Amniotic stem cell (primary cell): ENCODE measurements around the gene VPS37B.
A peak's percentile ranks its signal among the peaks of the same experiment; 100 is the strongest.
"Not testable (repeated sequence)": the region's sequence is repeated elsewhere in the genome, so short reads cannot be mapped to it uniquely, and the experiment has no call there.

ENCODE experiments used
- DNase-seq: peaks from one replicate; lab custom pipeline; 2025; lab: John Stamatoyannopoulos, UW

VPS37B gene

GRCh38 chr12:122895704-122896636 lies at the start of gene VPS37B:
TSS of gene VPS37B (minus strand) at chr12:122896124. CDS start at chr12:122896062, 62 bp downstream.
- DNase-seq = peak; percentile 75

GRCh38 chr12:122944605-122945592 lies 49.0 kb upstream of the VPS37B start:
- DNase-seq = no peak

- no peak for DNase-seq
Observed at GRCh38 chr12:122943196-122943595, 47.3 kb upstream of the VPS37B start.

- DNase-seq = no peak
Observed at GRCh38 chr12:122942637-122943036, 46.7 kb upstream of the VPS37B start.

GRCh38 chr12:122941351-122941750 lies 45.4 kb upstream of the VPS37B start:
- not testable (repeated sequence) for DNase-seq

GRCh38 chr12:122939125-122939524 lies 43.2 kb upstream of the VPS37B start:
- no peak for DNase-seq

- DNase-seq = no peak
Observed at GRCh38 chr12:122937622-122938091, 41.7 kb upstream of the VPS37B start.

GRCh38 chr12:122935318-122935717 lies 39.4 kb upstream of the VPS37B start:
- DNase-seq = no peak

- DNase-seq = no peak
Observed at GRCh38 chr12:122934722-122935121, 38.8 kb upstream of the VPS37B start.

- no peak for DNase-seq
Observed at GRCh38 chr12:122932207-122932606, 36.3 kb upstream of the VPS37B start.

GRCh38 chr12:122929812-122930211 lies 33.9 kb upstream of the VPS37B start:
- DNase-seq = no peak

GRCh38 chr12:122929148-122929538 lies 33.2 kb upstream of the VPS37B start:
- no peak for DNase-seq

GRCh38 chr12:122928404-122929147 lies 32.7 kb upstream of the VPS37B start:
- DNase-seq = no peak

- DNase-seq = no peak
Observed at GRCh38 chr12:122927756-122928403, 32.0 kb upstream of the VPS37B start.

GRCh38 chr12:122921917-122922316 lies 26.0 kb upstream of the VPS37B start:
- DNase-seq = no peak

- no peak for DNase-seq
Observed at GRCh38 chr12:122920687-122921086, 24.8 kb upstream of the VPS37B start.

GRCh38 chr12:122918827-122919226 lies 22.9 kb upstream of the VPS37B start:
- no peak for DNase-seq

GRCh38 chr12:122917507-122918121 lies 21.7 kb upstream of the VPS37B start:
- DNase-seq = no peak

GRCh38 chr12:122909442-122910288 lies 13.7 kb upstream of the VPS37B start:
- DNase-seq = no peak

- no peak for DNase-seq
Observed at GRCh38 chr12:122908915-122909314, 13.0 kb upstream of the VPS37B start.
